Activated T-helper 2 cell treated with anti-CD3 and anti-CD28 coated beads, Interferon-gamma antibody, Interleukin-2, Interleukin-4, amounts not matched to agents 10 μg/mL and 5 μg/mL and 100 μg/mL, durations not matched to agents 14 hours and 24 hours and 36 hours (primary cell): ENCODE measurements around the gene SLFN12. TPM values are rescaled to one million over a fixed set of nuclear protein-coding genes. Genes with fewer than 3 reads are reported as not detected.
A peak's percentile ranks its signal among the peaks of the same experiment; 100 is the strongest.
"Not testable (repeated sequence)": the region's sequence is repeated elsewhere in the genome, so short reads cannot be mapped to it uniquely, and the experiment has no call there.

Experiments used
- DNase-seq: peaks from one replicate; pipeline ENCODE4 v3.0.0; 2021; ENCODE audit warnings: low spot score
- H3K27ac Mint-ChIP-seq: one replicate; pipeline ENCODE4 v1.8.0; 2021; ENCODE audit warnings: mixed read lengths
- H3K27me3 Mint-ChIP-seq: one replicate; pipeline ENCODE4 v1.8.0; 2021; ENCODE audit warnings: low read depth, mixed read lengths
- H3K36me3 Mint-ChIP-seq: one replicate; pipeline ENCODE4 v1.8.0; 2021; ENCODE audit warnings: low read depth, mixed read lengths
- H3K4me1 Mint-ChIP-seq: one replicate; pipeline ENCODE4 v1.8.0; 2021; ENCODE audit warnings: low read depth, mixed read lengths
- H3K4me3 Mint-ChIP-seq: one replicate; pipeline ENCODE4 v1.8.0; 2021; ENCODE audit warnings: low read depth, mild to moderate bottlenecking, moderate library complexity, mixed read lengths
- H3K9me3 Mint-ChIP-seq: one replicate; pipeline ENCODE4 v1.8.0; 2021; ENCODE audit warnings: mixed read lengths
- intact Hi-C: fragments of 100-400 bp; cut with micrococcal nuclease; formaldehyde crosslinking; loops from one replicate; pipeline ENCODE4 v1.15.1; 2023
- total RNA-seq: library from RNA; stranded (reverse); gene quantifications from 2 replicates; pipeline ENCODE4 v1.2.3, GENCODE V29; 2022

The SLFN12 gene
- total RNA-seq, 1 donor from 2014 or later: 8.8 TPM

- peaks cover 66% of the 10 kb centered on the region for H3K36me3 Mint-ChIP-seq
- no peak for DNase-seq
- H3K27ac Mint-ChIP-seq: peak overlapping the region; percentile 49
- H3K4me1 Mint-ChIP-seq: peaks cover 16% of the 10 kb centered on the region
- no peaks in the 10 kb centered on the region for H3K9me3 Mint-ChIP-seq
- no peaks in the 10 kb centered on the region for H3K27me3 Mint-ChIP-seq
- H3K4me3 Mint-ChIP-seq: peak overlapping the region; percentile 38
- intact Hi-C loops: loop anchor here (5.0 to 10.0 kb wide), 4 partner anchors 135 to 235 kb away; partner anchors contain the start of genes AP2B1 and SLFN5
These were observed 15.2 kb upstream of the SLFN12 start for GRCh38 chr17:35447499-35447898.

GRCh38 chr17:35438433-35438832 is 6.1 kb upstream of the SLFN12 start:
- Mint-ChIP-seq H3K9me3 (no peaks in the 10 kb centered on the region), H3K36me3 (peaks cover 34% of the 10 kb centered on the region), H3K27ac (no peak overlapping the region), H3K4me3 (no peak overlapping the region), H3K27me3 (no peaks in the 10 kb centered on the region), H3K4me1 (peaks cover 12% of the 10 kb centered on the region)
- intact Hi-C loops: no loop called here
- no peak for DNase-seq

GRCh38 chr17:35433075-35433894 is 985 bp upstream of the SLFN12 start:
- Mint-ChIP-seq H3K27ac (peak overlapping the region; percentile 94), H3K4me3 (peak overlapping the region; percentile 90), H3K4me1 (peaks cover 44% of the 10 kb centered on the region), H3K36me3 (peaks cover 30% of the 10 kb centered on the region), H3K27me3 (no peaks in the 10 kb centered on the region), H3K9me3 (no peaks in the 10 kb centered on the region)
- peak; percentile 48 for DNase-seq
- intact Hi-C loops: loop anchor here (2.0 to 5.0 kb wide), 5 partner anchors 16 to 120 kb away; partner anchors contain the start of genes SLFN11, SLFN12L and SLFN13

DNA sequence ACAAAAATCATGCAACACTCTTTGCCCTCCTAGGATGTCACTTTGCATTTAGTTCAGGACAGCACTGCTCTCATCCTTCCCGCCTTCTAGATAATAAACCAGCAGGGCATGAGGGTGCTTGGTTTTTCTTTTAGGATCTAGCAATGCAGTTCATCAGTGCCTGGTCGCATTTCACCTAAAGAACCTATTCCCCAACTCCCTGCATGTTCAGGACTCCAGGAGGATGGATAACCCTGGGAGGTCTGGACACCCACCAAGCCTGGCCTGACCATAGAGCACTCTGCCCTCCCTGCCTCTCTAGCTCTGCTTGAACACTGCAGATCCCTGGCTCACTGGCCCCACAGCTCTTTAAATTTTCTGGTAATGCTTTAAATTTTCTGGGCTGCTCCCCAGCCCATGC is 2.6 kb downstream of the SLFN12 start:
- H3K9me3 Mint-ChIP-seq: no peaks in the 10 kb centered on the region
- DNase-seq: no peak
- H3K27ac Mint-ChIP-seq: no peak overlapping the region
- peaks cover 48% of the 10 kb centered on the region for H3K4me1 Mint-ChIP-seq
- no peak overlapping the region for H3K4me3 Mint-ChIP-seq
- intact Hi-C loops: loop anchor here (5.0 kb wide), 1 partner anchor 58 kb away; no protein-coding TSS in a partner anchor
- H3K36me3 Mint-ChIP-seq: peaks cover 45% of the 10 kb centered on the region
- no peaks in the 10 kb centered on the region for H3K27me3 Mint-ChIP-seq

GRCh38 chr17:35428229-35428628 is 4.1 kb downstream of the SLFN12 start:
- Mint-ChIP-seq H3K4me1 (peaks cover 39% of the 10 kb centered on the region), H3K4me3 (no peak overlapping the region), H3K9me3 (no peaks in the 10 kb centered on the region), H3K27ac (peak overlapping the region; percentile 20), H3K27me3 (no peaks in the 10 kb centered on the region), H3K36me3 (peaks cover 45% of the 10 kb centered on the region)
- intact Hi-C loops: no loop called here
- DNase-seq: no peak

GRCh38 chr17:35423761-35424160 is 8.5 kb downstream of the SLFN12 start:
- no peak for DNase-seq
- Mint-ChIP-seq H3K4me3 (no peak overlapping the region), H3K27ac (no peak overlapping the region), H3K4me1 (peaks cover 12% of the 10 kb centered on the region), H3K27me3 (no peaks in the 10 kb centered on the region), H3K9me3 (no peaks in the 10 kb centered on the region), H3K36me3 (peaks cover 45% of the 10 kb centered on the region)
- intact Hi-C loops: no loop called here

- H3K27ac Mint-ChIP-seq, H3K4me1 Mint-ChIP-seq, H3K27me3 Mint-ChIP-seq, DNase-seq, H3K4me3 Mint-ChIP-seq, H3K9me3 Mint-ChIP-seq, intact Hi-C loops: not testable (repeated sequence)
- peaks cover 52% of the 10 kb centered on the region for H3K36me3 Mint-ChIP-seq
These were observed 11.2 kb downstream of the SLFN12 start for GRCh38 chr17:35421069-35421468.

DNA sequence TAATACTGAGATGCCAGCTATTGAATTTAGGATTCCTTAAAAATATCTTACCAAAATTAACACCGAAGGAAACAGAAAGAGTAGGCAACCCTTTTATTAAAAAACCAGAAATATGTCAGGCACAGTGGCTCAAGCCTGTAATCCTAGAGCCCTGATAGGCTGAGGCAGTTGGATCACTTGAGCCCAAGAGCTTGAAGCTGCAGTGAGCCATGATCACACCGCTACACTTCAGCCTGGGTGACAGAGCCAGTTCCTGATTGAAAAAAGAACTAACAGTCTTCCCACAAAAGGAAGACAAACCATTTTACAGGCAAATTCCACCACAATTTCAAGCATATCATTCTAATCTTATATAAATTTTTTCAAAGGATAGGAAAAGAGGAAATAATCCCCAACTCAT is 15.6 kb downstream of the SLFN12 start:
- DNase-seq: no peak
- peaks cover 69% of the 10 kb centered on the region for H3K36me3 Mint-ChIP-seq
- H3K4me1 Mint-ChIP-seq: peaks cover 9% of the 10 kb centered on the region
- H3K9me3 Mint-ChIP-seq: peaks cover 22% of the 10 kb centered on the region
- intact Hi-C loops: no loop called here
- no peak overlapping the region for H3K4me3 Mint-ChIP-seq
- H3K27ac Mint-ChIP-seq: no peak overlapping the region
- H3K27me3 Mint-ChIP-seq: no peaks in the 10 kb centered on the region

DNA sequence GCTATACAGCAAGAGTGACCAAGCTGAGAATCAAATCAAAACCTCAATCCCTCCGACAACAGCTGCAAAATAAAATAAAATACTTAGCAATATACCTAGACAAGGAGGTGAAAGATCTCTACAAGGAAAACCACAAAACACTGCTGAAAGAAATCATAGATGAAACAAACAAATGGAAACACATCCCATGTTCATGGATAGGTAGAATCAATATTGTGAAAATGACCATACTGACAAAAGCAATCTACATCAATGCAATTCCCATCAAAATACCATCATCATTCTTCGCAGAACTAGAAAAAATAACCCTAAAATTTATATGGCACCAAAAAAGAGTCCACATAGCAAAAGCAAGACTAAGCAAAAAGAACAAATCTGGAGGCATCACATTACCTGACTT is 17.6 kb downstream of the SLFN12 start:
- H3K9me3 Mint-ChIP-seq: peaks cover 22% of the 10 kb centered on the region
- intact Hi-C loops, H3K27ac Mint-ChIP-seq, H3K4me3 Mint-ChIP-seq, H3K4me1 Mint-ChIP-seq, H3K27me3 Mint-ChIP-seq, DNase-seq: not testable (repeated sequence)
- H3K36me3 Mint-ChIP-seq: peaks cover 79% of the 10 kb centered on the region

GRCh38 chr17:35414247-35414646 is 18.1 kb downstream of the SLFN12 start:
- Mint-ChIP-seq H3K4me3 (no peak overlapping the region), H3K9me3 (peaks cover 22% of the 10 kb centered on the region), H3K36me3 (peaks cover 79% of the 10 kb centered on the region), H3K4me1 (peaks cover 9% of the 10 kb centered on the region), H3K27me3 (no peaks in the 10 kb centered on the region), H3K27ac (no peak overlapping the region)
- intact Hi-C loops: no loop called here
- DNase-seq: no peak

GRCh38 chr17:35407531-35407930 is 24.8 kb downstream of the SLFN12 start:
- Mint-ChIP-seq H3K9me3 (no peaks in the 10 kb centered on the region), H3K4me3 (no peak overlapping the region), H3K27ac (no peak overlapping the region), H3K27me3 (no peaks in the 10 kb centered on the region), H3K36me3 (peaks cover 49% of the 10 kb centered on the region), H3K4me1 (no peaks in the 10 kb centered on the region)
- no peak for DNase-seq
- intact Hi-C loops: no loop called here

DNA sequence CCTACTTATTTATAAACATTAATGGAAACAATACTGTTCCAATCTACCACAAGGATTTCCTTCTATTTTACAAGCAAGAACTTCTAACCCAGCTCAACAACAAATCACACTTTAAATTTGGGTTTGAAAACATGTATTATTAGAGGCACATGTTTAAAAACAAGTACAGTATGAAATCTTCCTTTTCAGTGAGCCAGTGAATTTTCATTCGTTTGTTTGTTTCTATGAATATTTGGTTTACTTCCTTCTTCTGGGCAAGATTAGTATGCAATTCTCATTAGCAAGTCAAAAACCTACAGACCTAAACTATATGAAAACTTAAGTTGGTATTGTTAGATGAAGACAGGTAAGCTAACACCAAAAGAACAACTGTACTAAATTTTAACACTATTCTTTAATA is 25.7 kb downstream of the SLFN12 start:
- H3K27me3 Mint-ChIP-seq: no peaks in the 10 kb centered on the region
- DNase-seq: no peak
- H3K4me1 Mint-ChIP-seq: no peaks in the 10 kb centered on the region
- peaks cover 51% of the 10 kb centered on the region for H3K36me3 Mint-ChIP-seq
- H3K27ac Mint-ChIP-seq: no peak overlapping the region
- no peak overlapping the region for H3K4me3 Mint-ChIP-seq
- intact Hi-C loops: no loop called here
- no peaks in the 10 kb centered on the region for H3K9me3 Mint-ChIP-seq

DNA sequence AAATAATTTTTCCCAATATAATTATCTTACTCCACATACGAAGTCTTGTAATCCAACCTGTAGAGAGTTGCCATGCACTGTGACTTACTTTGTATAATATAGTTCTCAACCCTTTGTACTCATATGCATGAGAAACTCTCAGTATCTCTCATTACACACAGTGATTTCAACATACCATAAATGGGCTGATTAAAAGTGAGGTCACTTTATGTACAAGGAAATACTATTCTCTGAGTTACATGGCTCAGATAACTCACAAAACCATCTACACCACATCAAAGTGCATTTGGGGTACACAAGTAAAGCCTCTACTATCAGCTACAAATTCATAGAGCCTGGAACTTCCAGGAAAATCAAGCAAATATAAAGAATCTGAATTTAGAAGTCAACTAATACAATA is 27.9 kb downstream of the SLFN12 start:
- DNase-seq: no peak
- H3K4me3 Mint-ChIP-seq: no peak overlapping the region
- H3K36me3 Mint-ChIP-seq: peaks cover 34% of the 10 kb centered on the region
- no peaks in the 10 kb centered on the region for H3K27me3 Mint-ChIP-seq
- H3K9me3 Mint-ChIP-seq: peaks cover 7% of the 10 kb centered on the region
- no peaks in the 10 kb centered on the region for H3K4me1 Mint-ChIP-seq
- no peak overlapping the region for H3K27ac Mint-ChIP-seq
- intact Hi-C loops: no loop called here
